HepG2 (cell line): ENCODE data around the gene PRPSAP2. TPM values are rescaled to one million over a fixed set of nuclear protein-coding genes. Genes with fewer than 3 reads are reported as not detected.

Source experiments
- ATAC-seq: fragments of 200-7000 bp; cut with Tn5 transposase; 3 replicates; pipeline ENCODE4 v1.9.1; 2020; ENCODE audit warnings: mild to moderate bottlenecking, moderate library complexity
- BruUV-seq: library from RNA; stranded (reverse); fragments of 400-500 nt; replicated peaks from 2 replicates; lab custom pipeline; 2021; lab: Mats Ljungman, UMichigan
- CTCF ChIA-PET: fragments of 300-600 bp; formaldehyde crosslinking; extraction: SDS; loops from one replicate; lab custom pipeline; 2021; ENCODE audit warnings: low total read pairs, inconsistent platforms, low intra/inter-chr PET ratio; lab: Yijun Ruan, JAX
- POLR2A ChIA-PET: fragments of 350-600 bp; sonication (Branson Sonifier 250); formaldehyde crosslinking; loops from one replicate; lab custom pipeline; 2020; ENCODE audit warnings: antibody characterized with exemption, inconsistent platforms; lab: Yijun Ruan, JAX
- DNase-seq: peaks from one replicate; pipeline ENCODE4 v3.0.0-alpha.2; 2015; ENCODE audit warnings: low spot score
- FAIRE-seq: peaks from 3 replicates; lab custom pipeline; 2011; peaks lifted over from hg19 to GRCh38; lab: Jason Lieb, UNC
- H2AFZ ChIP-seq: one replicate; pipeline ENCODE4 v1.6.1; 2011; ENCODE audit warnings: low read length, inconsistent platforms
- H3K27ac ChIP-seq: fragments of 300-600 bp; 3 replicates; pipeline ENCODE4 v1.8.0; 2011; ENCODE audit warnings: mixed run types, mild to moderate bottlenecking, mixed read lengths, low read length, inconsistent platforms; ENCODE audit not compliant: insufficient read depth; ENCODE audit errors: extremely low read length
- H3K27me3 ChIP-seq, 2 experiments: fragments of 200-600 bp in 1 of 2; 2 replicates in 1 of 2; 3 replicates in 1 of 2; pipeline versions ENCODE4 v1.6.0 to v1.8.0; 2011; ENCODE audit warnings: low read length in 2 of 2, mild to moderate bottlenecking in 2 of 2, moderate library complexity in 2 of 2, inconsistent platforms in 1 of 2; ENCODE audit not compliant: insufficient read depth in 2 of 2, control insufficient read depth in 1 of 2
- H3K36me3 ChIP-seq, 2 experiments: fragments of 200-600 bp in 1 of 2; replicated peaks in 1 of 2; 2 replicates in 1 of 2; 3 replicates in 1 of 2; pipeline versions ENCODE4 v1.5.1 to v1.8.0; 2011; ENCODE audit warnings: low read length in 2 of 2, inconsistent platforms in 1 of 2; ENCODE audit not compliant: insufficient read depth in 2 of 2, control insufficient read depth in 1 of 2
- H3K4me1 ChIP-seq: 2 replicates; pipeline ENCODE4 v1.5.1; 2012; ENCODE audit warnings: low read length, inconsistent platforms; ENCODE audit not compliant: insufficient read depth
- H3K4me2 ChIP-seq: 2 replicates; pipeline ENCODE4 v1.6.0; 2011; ENCODE audit warnings: low read depth, low read length, inconsistent platforms
- H3K4me3 ChIP-seq, 3 experiments: fragments of 200-600 bp in 1 of 3; sonication (generic), shearing (Covaris generic) in 1 of 3; replicated peaks in 1 of 3; 2 replicates each; pipeline ENCODE4 v1.5.1; 2011 to 2016; ENCODE audit warnings: low read length in 3 of 3, inconsistent platforms in 2 of 3, low read depth in 2 of 3, mild to moderate bottlenecking in 2 of 3, control low read depth in 1 of 3, mixed read lengths in 1 of 3; ENCODE audit not compliant: insufficient read depth in 1 of 3
- H3K79me2 ChIP-seq: one replicate; pipeline ENCODE4 v1.6.1; 2011; ENCODE audit warnings: low read length, inconsistent platforms; ENCODE audit not compliant: insufficient read depth
- H3K9ac ChIP-seq: 2 replicates; pipeline ENCODE4 v1.6.0; 2011; ENCODE audit warnings: mild to moderate bottlenecking, low read depth, low read length, inconsistent platforms; ENCODE audit not compliant: insufficient read depth
- H3K9me3 ChIP-seq: 2 replicates; pipeline ENCODE4 v1.5.1; 2012; ENCODE audit warnings: mild to moderate bottlenecking, low read length
- H4K20me1 ChIP-seq: 2 replicates; pipeline ENCODE4 v1.6.0; 2011; ENCODE audit warnings: inconsistent platforms, mild to moderate bottlenecking, low read length, moderate library complexity; ENCODE audit not compliant: insufficient read depth
- AGO1 ChIP-seq: fragments of 200-400 bp; formaldehyde crosslinking; IDR thresholded peaks from 2 replicates; pipeline ENCODE4 v1.6.1; 2017; ENCODE audit warnings: mild to moderate bottlenecking, low read depth, low read length, moderate library complexity; ENCODE audit not compliant: poor library complexity, severe bottlenecking
- ATF3 ChIP-seq: sonication (generic); formaldehyde crosslinking; IDR thresholded peaks from 2 replicates; pipeline ENCODE4 v1.4.0; 2020; ENCODE audit warnings: missing genetic modification reagents
- CSRNP1 ChIP-seq: sonication (generic); formaldehyde crosslinking; IDR thresholded peaks from 2 replicates; pipeline ENCODE4 v1.8.1; 2023; ENCODE audit warnings: mild to moderate bottlenecking, missing genetic modification reagents
- RARG ChIP-seq: sonication (generic); formaldehyde crosslinking; IDR thresholded peaks from 2 replicates; pipeline ENCODE4 v1.4.0; 2020; ENCODE audit warnings: low read depth, mild to moderate bottlenecking, missing genetic modification reagents
- RXRA ChIP-seq: sonication (generic); formaldehyde crosslinking; IDR thresholded peaks from 2 replicates; pipeline ENCODE4 v1.5.1; 2020; ENCODE audit warnings: missing genetic modification reagents
- SP2 ChIP-seq: sonication (generic); formaldehyde crosslinking; IDR thresholded peaks from 2 replicates; pipeline ENCODE4 v1.5.1; 2020; ENCODE audit warnings: mild to moderate bottlenecking, missing genetic modification reagents
- TCF7 ChIP-seq: sonication (generic); IDR thresholded peaks from 2 replicates; pipeline ENCODE4 v1.6.1; 2016; ENCODE audit warnings: antibody characterized with exemption, low read depth
- TERF1 ChIP-seq: sonication (generic); formaldehyde crosslinking; IDR thresholded peaks from 2 replicates; pipeline ENCODE4 v1.8.0; 2022; ENCODE audit warnings: mild to moderate bottlenecking, missing genetic modification reagents, moderate library complexity
- ZNF780A ChIP-seq: sonication (generic); formaldehyde crosslinking; IDR thresholded peaks from 2 replicates; pipeline ENCODE4 v1.8.0; 2022; ENCODE audit warnings: mild to moderate bottlenecking, missing genetic modification reagents, moderate library complexity
- ZSCAN22 ChIP-seq: sonication (generic); formaldehyde crosslinking; IDR thresholded peaks from 2 replicates; pipeline ENCODE4 v1.4.0; 2020; ENCODE audit warnings: mild to moderate bottlenecking, missing genetic modification reagents
- WGBS: methylation state at CpG from one replicate; pipeline ENCODE4 v1.1.6; 2017; ENCODE audit warnings: low lambda C conversion rate; 5-methylcytosine and 5-hydroxymethylcytosine counted together
- in situ Hi-C: cut with HindIII; loops from 2 replicates; pipeline ENCODE4 v1.10.0; 2017; ENCODE audit warnings: low pct_unique_long_range_greater_than_20kb; ENCODE audit not compliant: extremely low pct_ligation_motif_present
- intact Hi-C: fragments of 100-400 bp; cut with micrococcal nuclease; formaldehyde crosslinking; loops from one replicate; pipeline ENCODE4 v1.10.0; 2022; ENCODE audit not compliant: unreplicated experiment
- polyA plus RNA-seq, 8 experiments: library from polyadenylated mRNA; depleted of rRNA in 3 of 8; stranded (reverse) in 7 of 8; unstranded in 1 of 8; fragments of >200 nt; fragmentation: Illumina TruSeq in 4 of 8; extraction: Trizol in 4 of 8; gene quantifications; 2 replicates each; pipeline versions ENCODE4 v1.2.1 to v1.2.3, GENCODE V29; 2011 to 2016; ENCODE audit warnings: low read depth in 4 of 8, missing spikeins in 1 of 8, mixed read lengths in 1 of 8; ENCODE audit not compliant: insufficient read depth in 1 of 8
- total RNA-seq, 5 experiments: library from RNA; depleted of rRNA; stranded (reverse); fragments of >200 nt; fragmentation: Illumina TruSeq; extraction: Trizol; gene quantifications; 2 replicates each; pipeline ENCODE4 v1.2.3, GENCODE V29; 2016; ENCODE audit warnings: low read depth in 1 of 5

PRPSAP2 gene
- total and polyA plus RNA-seq, 2 of the 13 experiments (the other 11 are each of a cell fraction or from before 2014, with no cell fraction given): 34.0 to 58.9 TPM

- 21% methylated on average over 3 of the region's 3 CpGs for WGBS
- Histone ChIP-seq H3K4me2 (no peak overlapping the region), H3K36me3 (no peaks in the 10 kb centered on the region), H3K27me3 (no peaks in the 10 kb centered on the region; a peak in 1 of 5 replicates), H4K20me1 (no peaks in the 10 kb centered on the region), H3K79me2 (no peaks in the 10 kb centered on the region), H3K4me3 (no peak overlapping the region), H2AFZ (no peak overlapping the region), H3K9ac (no peak overlapping the region), H3K4me1 (peaks cover 25% of the 10 kb centered on the region), H3K27ac (no peak overlapping the region), H3K9me3 (no peaks in the 10 kb centered on the region)
- ChIA-PET POLR2A (no interaction called here), CTCF (no interaction called here)
- in situ Hi-C loops: no loop called here
- TF ChIP-seq TERF1 (no peak), RXRA (no peak), ZSCAN22 (CRISPR knock-in tag) (no peak), SP2 (no peak), ATF3 (no peak), ZNF780A (CRISPR knock-in tag) (no peak), AGO1 (no peak), TCF7 (no peak), RARG (CRISPR knock-in tag) (no peak), CSRNP1 (CRISPR knock-in tag) (no peak)
- no peak for DNase-seq
- intact Hi-C loops: no loop called here
- ATAC-seq: no peak
- no TSS peak for BruUV-seq
- FAIRE-seq: no peak
These were observed 6.7 kb upstream of the PRPSAP2 start for GRCh38 chr17:18851201-18851600.
